Measurements from ENCODE around the gene ZDHHC20.
"Not testable (repeated sequence)": the region's sequence is repeated elsewhere in the genome, so short reads cannot be mapped to it uniquely, and the experiment has no call there.

ZDHHC20 gene

GRCh38 chr13:21399741-21400140, 59.4 kb downstream of the ZDHHC20 start:
- Histone ChIP-seq H3K27me3 (ENCODE audit: control insufficient read depth in 1 of 2, insufficient read depth in 2 of 2, low read length in 2 of 2) (no peaks in the 10 kb centered on the region), H3K27ac (ENCODE audit: low read length) (no peak overlapping the region), H3K36me3 (ENCODE audit: control insufficient read depth in 2 of 2, insufficient read depth in 2 of 2, low read length in 2 of 2) (peaks cover 5 to 8% of the 10 kb centered on the region in 2 donors), H3K4me1 (ENCODE audit: control insufficient read depth, insufficient read depth, low read length) (no peaks in the 10 kb centered on the region), H3K9ac (ENCODE audit: low read length in 2 of 2) (no peak overlapping the region), H3K9me3 (ENCODE audit: control insufficient read depth in 2 of 2, low read length in 2 of 2) (no peaks in the 10 kb centered on the region), H3K4me3 (ENCODE audit: low read length in 2 of 2) (no peak overlapping the region)

GRCh38 chr13:21395953-21396352, 63.1 kb downstream of the ZDHHC20 start:
- Histone ChIP-seq H3K9ac (ENCODE audit: low read length in 2 of 2) (no peak overlapping the region), H3K27me3 (ENCODE audit: control insufficient read depth in 1 of 2, insufficient read depth in 2 of 2, low read length in 2 of 2) (no peaks in the 10 kb centered on the region), H3K36me3 (ENCODE audit: control insufficient read depth in 2 of 2, insufficient read depth in 2 of 2, low read length in 2 of 2) (peaks cover 4 to 5% of the 10 kb centered on the region in 2 donors), H3K27ac (ENCODE audit: low read length) (no peak overlapping the region), H3K4me1 (ENCODE audit: control insufficient read depth, insufficient read depth, low read length) (no peaks in the 10 kb centered on the region), H3K9me3 (ENCODE audit: control insufficient read depth in 2 of 2, low read length in 2 of 2) (no peaks in the 10 kb centered on the region), H3K4me3 (ENCODE audit: low read length in 2 of 2) (no peak overlapping the region)

- Histone ChIP-seq H3K9ac (ENCODE audit: low read length in 2 of 2) (no peak overlapping the region), H3K36me3 (ENCODE audit: control insufficient read depth in 2 of 2, insufficient read depth in 2 of 2, low read length in 2 of 2) (peaks cover 11 to 12% of the 10 kb centered on the region in 2 donors), H3K27ac (ENCODE audit: low read length) (no peak overlapping the region), H3K4me3 (ENCODE audit: low read length in 2 of 2) (no peak overlapping the region), H3K27me3 (ENCODE audit: control insufficient read depth in 1 of 2, insufficient read depth in 2 of 2, low read length in 2 of 2) (no peaks in the 10 kb centered on the region), H3K9me3 (ENCODE audit: control insufficient read depth in 2 of 2, low read length in 2 of 2) (no peaks in the 10 kb centered on the region), H3K4me1 (ENCODE audit: control insufficient read depth, insufficient read depth, low read length) (no peaks in the 10 kb centered on the region)
Observed at GRCh38 chr13:21389124-21389523, 70.0 kb downstream of the ZDHHC20 start.

- Histone ChIP-seq H3K9me3 (ENCODE audit: control insufficient read depth in 2 of 2, low read length in 2 of 2) (no peaks in the 10 kb centered on the region), H3K27ac (ENCODE audit: low read length) (no peak overlapping the region), H3K36me3 (ENCODE audit: control insufficient read depth in 2 of 2, insufficient read depth in 2 of 2, low read length in 2 of 2) (peaks cover 13 to 19% of the 10 kb centered on the region in 2 donors)
Observed at GRCh38 chr13:21385710-21386109, 73.4 kb downstream of the ZDHHC20 start.

GRCh38 chr13:21383090-21383489, 76.0 kb downstream of the ZDHHC20 start:
- H3K9ac ChIP-seq (ENCODE audit: low read length in 2 of 2): no peak overlapping the region
- peaks cover 10 to 18% of the 10 kb centered on the region in 2 donors for H3K36me3 ChIP-seq (ENCODE audit: control insufficient read depth in 2 of 2, insufficient read depth in 2 of 2, low read length in 2 of 2)
- H3K4me1 ChIP-seq (ENCODE audit: control insufficient read depth, insufficient read depth, low read length): no peaks in the 10 kb centered on the region

More at GRCh38 chr13:21385710-21386109, 73.4 kb downstream of the ZDHHC20 start:
- H3K4me3 ChIP-seq (ENCODE audit: low read length in 2 of 2): no peak overlapping the region
- H3K4me1 ChIP-seq (ENCODE audit: control insufficient read depth, insufficient read depth, low read length): no peaks in the 10 kb centered on the region
- H3K9ac ChIP-seq (ENCODE audit: low read length in 2 of 2): no peak overlapping the region
- no peaks in the 10 kb centered on the region for H3K27me3 ChIP-seq (ENCODE audit: control insufficient read depth in 1 of 2, insufficient read depth in 2 of 2, low read length in 2 of 2)

GRCh38 chr13:21376998-21377985, 81.8 kb downstream of the ZDHHC20 start:
- H3K27ac ChIP-seq (ENCODE audit: low read length); H3K4me1 ChIP-seq (ENCODE audit: control insufficient read depth, insufficient read depth, low read length); H3K27me3 ChIP-seq (ENCODE audit: control insufficient read depth in 1 of 2, insufficient read depth in 2 of 2, low read length in 2 of 2); H3K4me3 ChIP-seq (ENCODE audit: low read length in 2 of 2); H3K9ac ChIP-seq (ENCODE audit: low read length in 2 of 2); H3K9me3 ChIP-seq (ENCODE audit: control insufficient read depth in 2 of 2, low read length in 2 of 2): not testable (repeated sequence)
- peaks cover 0 to 18% of the 10 kb centered on the region in 2 donors for H3K36me3 ChIP-seq (ENCODE audit: control insufficient read depth in 2 of 2, insufficient read depth in 2 of 2, low read length in 2 of 2)

More at GRCh38 chr13:21383090-21383489, 76.0 kb downstream of the ZDHHC20 start:
- no peaks in the 10 kb centered on the region for H3K9me3 ChIP-seq (ENCODE audit: control insufficient read depth in 2 of 2, low read length in 2 of 2)
- no peak overlapping the region for H3K4me3 ChIP-seq (ENCODE audit: low read length in 2 of 2)
- no peaks in the 10 kb centered on the region for H3K27me3 ChIP-seq (ENCODE audit: control insufficient read depth in 1 of 2, insufficient read depth in 2 of 2, low read length in 2 of 2)
- H3K27ac ChIP-seq (ENCODE audit: low read length): no peak overlapping the region

- H3K4me3 ChIP-seq (ENCODE audit: low read length in 2 of 2): no peak overlapping the region
- no peak overlapping the region for H3K9ac ChIP-seq (ENCODE audit: low read length in 2 of 2)
- H3K27ac ChIP-seq (ENCODE audit: low read length): no peak overlapping the region
- H3K4me1 ChIP-seq (ENCODE audit: control insufficient read depth, insufficient read depth, low read length): no peaks in the 10 kb centered on the region
- H3K27me3 ChIP-seq (ENCODE audit: control insufficient read depth in 1 of 2, insufficient read depth in 2 of 2, low read length in 2 of 2): no peaks in the 10 kb centered on the region
- H3K9me3 ChIP-seq (ENCODE audit: control insufficient read depth in 2 of 2, low read length in 2 of 2): no peaks in the 10 kb centered on the region
- H3K36me3 ChIP-seq (ENCODE audit: control insufficient read depth in 2 of 2, insufficient read depth in 2 of 2, low read length in 2 of 2): peaks cover 0 to 4% of the 10 kb centered on the region in 2 donors
Observed at GRCh38 chr13:21372530-21372929, 86.6 kb downstream of the ZDHHC20 start.

GRCh38 chr13:21371011-21371410, 88.1 kb downstream of the ZDHHC20 start:
- Histone ChIP-seq H3K27ac (ENCODE audit: low read length) (no peak overlapping the region), H3K4me3 (ENCODE audit: low read length in 2 of 2) (no peak overlapping the region), H3K9me3 (ENCODE audit: control insufficient read depth in 2 of 2, low read length in 2 of 2) (no peaks in the 10 kb centered on the region), H3K27me3 (ENCODE audit: control insufficient read depth in 1 of 2, insufficient read depth in 2 of 2, low read length in 2 of 2) (no peaks in the 10 kb centered on the region), H3K9ac (ENCODE audit: low read length in 2 of 2) (no peak overlapping the region), H3K4me1 (ENCODE audit: control insufficient read depth, insufficient read depth, low read length) (no peaks in the 10 kb centered on the region), H3K36me3 (ENCODE audit: control insufficient read depth in 2 of 2, insufficient read depth in 2 of 2, low read length in 2 of 2) (no peaks in the 10 kb centered on the region)

- Histone ChIP-seq H3K36me3 (ENCODE audit: control insufficient read depth in 2 of 2, insufficient read depth in 2 of 2, low read length in 2 of 2) (no peaks in the 10 kb centered on the region), H3K27ac (ENCODE audit: low read length) (no peak overlapping the region), H3K9ac (ENCODE audit: low read length in 2 of 2) (no peak overlapping the region), H3K9me3 (ENCODE audit: control insufficient read depth in 2 of 2, low read length in 2 of 2) (no peaks in the 10 kb centered on the region), H3K27me3 (ENCODE audit: control insufficient read depth in 1 of 2, insufficient read depth in 2 of 2, low read length in 2 of 2) (no peaks in the 10 kb centered on the region), H3K4me1 (ENCODE audit: control insufficient read depth, insufficient read depth, low read length) (no peaks in the 10 kb centered on the region), H3K4me3 (ENCODE audit: low read length in 2 of 2) (no peak overlapping the region)
Observed at GRCh38 chr13:21365574-21365973, 93.5 kb downstream of the ZDHHC20 start.

GRCh38 chr13:21364916-21365315, 94.2 kb downstream of the ZDHHC20 start:
- Histone ChIP-seq H3K9ac (ENCODE audit: low read length in 2 of 2) (no peak overlapping the region), H3K4me3 (ENCODE audit: low read length in 2 of 2) (no peak overlapping the region), H3K9me3 (ENCODE audit: control insufficient read depth in 2 of 2, low read length in 2 of 2) (no peaks in the 10 kb centered on the region), H3K27me3 (ENCODE audit: control insufficient read depth in 1 of 2, insufficient read depth in 2 of 2, low read length in 2 of 2) (no peaks in the 10 kb centered on the region), H3K36me3 (ENCODE audit: control insufficient read depth in 2 of 2, insufficient read depth in 2 of 2, low read length in 2 of 2) (no peaks in the 10 kb centered on the region), H3K27ac (ENCODE audit: low read length) (no peak overlapping the region), H3K4me1 (ENCODE audit: control insufficient read depth, insufficient read depth, low read length) (no peaks in the 10 kb centered on the region)

GRCh38 chr13:21364357-21364756, 94.7 kb downstream of the ZDHHC20 start:
- no peak overlapping the region for H3K9ac ChIP-seq (ENCODE audit: low read length in 2 of 2)
- H3K4me1 ChIP-seq (ENCODE audit: control insufficient read depth, insufficient read depth, low read length): no peaks in the 10 kb centered on the region
- no peaks in the 10 kb centered on the region for H3K9me3 ChIP-seq (ENCODE audit: control insufficient read depth in 2 of 2, low read length in 2 of 2)
- H3K27me3 ChIP-seq (ENCODE audit: control insufficient read depth in 1 of 2, insufficient read depth in 2 of 2, low read length in 2 of 2): no peaks in the 10 kb centered on the region
- H3K36me3 ChIP-seq (ENCODE audit: control insufficient read depth in 2 of 2, insufficient read depth in 2 of 2, low read length in 2 of 2): no peaks in the 10 kb centered on the region
- H3K27ac ChIP-seq (ENCODE audit: low read length): no peak overlapping the region
- H3K4me3 ChIP-seq (ENCODE audit: low read length in 2 of 2): no peak overlapping the region

Data from stomach smooth muscle (tissue), 2 donors.